ENCODE measurements around the gene ACSL1. TPM values are rescaled to one million over a fixed set of nuclear protein-coding genes. Genes with fewer than 3 reads are reported as not detected.

The ACSL1 gene
- total RNA-seq, 1 donor from 2014 or later = 31.7 TPM

DNA sequence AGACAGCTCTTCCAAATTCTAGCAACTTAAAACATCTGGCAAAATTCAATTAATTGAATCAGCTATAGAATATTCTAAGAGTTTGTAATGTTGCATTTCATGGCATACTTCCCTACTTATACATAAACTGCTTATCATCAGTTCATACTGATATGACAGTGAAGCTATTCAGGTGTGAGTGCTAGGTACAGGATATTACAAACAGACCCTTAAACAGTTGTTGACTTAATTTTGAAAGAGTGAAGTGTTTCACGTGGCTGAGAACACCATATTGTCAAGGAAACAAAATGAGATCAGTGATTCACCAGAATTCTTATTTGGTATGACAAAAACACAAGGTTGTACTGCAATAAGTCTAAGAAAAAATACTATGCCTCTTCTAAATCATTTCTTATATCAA lies 119.3 kb downstream of the ACSL1 start:
- no peak overlapping the region for H3K4me3 Mint-ChIP-seq (ENCODE audit: unreplicated experiment)
- no peaks in the 10 kb centered on the region for H3K27me3 Mint-ChIP-seq (ENCODE audit: unreplicated experiment)
- no peaks in the 10 kb centered on the region for H3K4me1 Mint-ChIP-seq (ENCODE audit: low read depth, unreplicated experiment)
- no peaks in the 10 kb centered on the region for H3K36me3 Mint-ChIP-seq (ENCODE audit: unreplicated experiment)
- no peak overlapping the region for H3K27ac Mint-ChIP-seq (ENCODE audit: unreplicated experiment)
- TF ChIP-seq, protein P1, sequence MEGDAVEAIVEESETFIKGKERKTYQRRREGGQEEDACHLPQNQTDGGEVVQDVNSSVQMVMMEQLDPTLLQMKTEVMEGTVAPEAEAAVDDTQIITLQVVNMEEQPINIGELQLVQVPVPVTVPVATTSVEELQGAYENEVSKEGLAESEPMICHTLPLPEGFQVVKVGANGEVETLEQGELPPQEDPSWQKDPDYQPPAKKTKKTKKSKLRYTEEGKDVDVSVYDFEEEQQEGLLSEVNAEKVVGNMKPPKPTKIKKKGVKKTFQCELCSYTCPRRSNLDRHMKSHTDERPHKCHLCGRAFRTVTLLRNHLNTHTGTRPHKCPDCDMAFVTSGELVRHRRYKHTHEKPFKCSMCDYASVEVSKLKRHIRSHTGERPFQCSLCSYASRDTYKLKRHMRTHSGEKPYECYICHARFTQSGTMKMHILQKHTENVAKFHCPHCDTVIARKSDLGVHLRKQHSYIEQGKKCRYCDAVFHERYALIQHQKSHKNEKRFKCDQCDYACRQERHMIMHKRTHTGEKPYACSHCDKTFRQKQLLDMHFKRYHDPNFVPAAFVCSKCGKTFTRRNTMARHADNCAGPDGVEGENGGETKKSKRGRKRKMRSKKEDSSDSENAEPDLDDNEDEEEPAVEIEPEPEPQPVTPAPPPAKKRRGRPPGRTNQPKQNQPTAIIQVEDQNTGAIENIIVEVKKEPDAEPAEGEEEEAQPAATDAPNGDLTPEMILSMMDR (IDR thresholded peaks at IDR 0.05; ENCODE audit: partially characterized antibody, unreplicated experiment) = no peak
- no peaks in the 10 kb centered on the region for H3K9me3 Mint-ChIP-seq (ENCODE audit: unreplicated experiment)
- no peak for DNase-seq

DNA sequence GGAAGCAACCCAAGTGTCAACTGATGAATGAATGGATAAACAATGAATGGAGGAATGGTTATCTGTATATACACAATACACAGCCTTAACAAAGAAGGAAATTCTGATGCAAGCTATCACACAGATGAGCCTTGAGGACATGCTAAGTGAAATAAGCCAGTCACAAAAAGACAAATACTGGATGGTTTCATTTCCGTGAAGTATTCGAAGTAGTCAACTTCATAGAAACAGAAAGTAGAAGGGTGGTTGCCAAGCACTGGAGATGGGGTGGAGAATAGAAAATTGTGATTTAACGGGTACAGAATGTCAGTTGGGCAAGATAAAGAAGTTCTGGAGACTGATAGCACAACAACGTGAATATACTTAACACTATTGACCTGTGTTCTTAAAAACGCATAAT lies 120.1 kb downstream of the ACSL1 start:
- no peak overlapping the region for H3K27ac Mint-ChIP-seq (ENCODE audit: unreplicated experiment)
- H3K4me3 Mint-ChIP-seq (ENCODE audit: unreplicated experiment) = no peak overlapping the region
- TF ChIP-seq, protein P1 (IDR thresholded peaks at IDR 0.05; ENCODE audit: partially characterized antibody, unreplicated experiment) = no peak
- H3K4me1 Mint-ChIP-seq (ENCODE audit: low read depth, unreplicated experiment) = no peaks in the 10 kb centered on the region
- no peaks in the 10 kb centered on the region for H3K9me3 Mint-ChIP-seq (ENCODE audit: unreplicated experiment)
- DNase-seq = no peak
- H3K36me3 Mint-ChIP-seq (ENCODE audit: unreplicated experiment) = no peaks in the 10 kb centered on the region
- no peaks in the 10 kb centered on the region for H3K27me3 Mint-ChIP-seq (ENCODE audit: unreplicated experiment)

Small RNA genes lying within 50 kb of the gene (microRNA-seq; reads per million reads assigned to microRNA genes)
- gene MIR3945 (ENCODE audit: unreplicated experiment) = not detected

Other genes starting within 250 kb of the ACSL1 start
- 311 TPM for gene CASP3, start 176.5 kb downstream of the ACSL1 start, total RNA-seq (ENCODE audit: unreplicated experiment)
- 12.8 TPM for gene PRIMPOL, start 176.2 kb downstream of the ACSL1 start, total RNA-seq (ENCODE audit: unreplicated experiment)
- gene CENPU, start 91.9 kb downstream of the ACSL1 start, total RNA-seq (ENCODE audit: unreplicated experiment) = 18.0 TPM
- not detected for gene HELT, start 192.5 kb upstream of the ACSL1 start, total RNA-seq (ENCODE audit: unreplicated experiment)